NCI-H524 (cell line): ENCODE results near the gene PLPPR2.
"Not testable (repeated sequence)": the region's sequence is repeated elsewhere in the genome, so short reads cannot be mapped to it uniquely, and the experiment has no call there.

Experiments
- DNase-seq, 2 experiments: peaks; one replicate each; lab custom pipeline; 2025; lab: John Stamatoyannopoulos, UW

Gene PLPPR2

DNA sequence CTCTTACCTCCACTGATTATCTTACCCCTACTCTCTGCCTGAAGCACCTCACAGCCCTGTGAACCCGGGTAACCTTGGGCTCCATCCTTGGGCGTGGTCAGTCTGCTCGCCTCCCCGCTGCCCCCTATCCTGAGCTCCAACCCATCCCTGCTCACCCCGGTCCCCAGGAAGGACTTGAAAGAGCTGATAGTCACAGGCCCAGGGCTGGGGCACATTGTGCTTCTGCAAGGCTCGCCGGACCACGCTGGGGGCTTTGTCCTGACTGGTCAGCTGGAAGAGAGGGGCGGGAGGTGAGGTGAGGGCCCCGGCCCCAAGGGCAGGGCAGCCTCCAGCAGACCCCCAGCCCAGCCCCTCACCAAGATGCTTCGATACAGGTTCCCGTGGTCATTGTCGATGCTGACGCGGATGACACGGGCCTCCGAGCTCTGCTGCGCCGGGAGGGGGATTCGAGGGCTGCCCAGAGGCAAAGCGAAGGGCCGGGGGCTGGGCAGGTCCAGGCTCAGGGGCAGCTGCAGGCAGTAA, 41.9 kb downstream of the PLPPR2 start:
- DNase-seq, result no peak

DNA sequence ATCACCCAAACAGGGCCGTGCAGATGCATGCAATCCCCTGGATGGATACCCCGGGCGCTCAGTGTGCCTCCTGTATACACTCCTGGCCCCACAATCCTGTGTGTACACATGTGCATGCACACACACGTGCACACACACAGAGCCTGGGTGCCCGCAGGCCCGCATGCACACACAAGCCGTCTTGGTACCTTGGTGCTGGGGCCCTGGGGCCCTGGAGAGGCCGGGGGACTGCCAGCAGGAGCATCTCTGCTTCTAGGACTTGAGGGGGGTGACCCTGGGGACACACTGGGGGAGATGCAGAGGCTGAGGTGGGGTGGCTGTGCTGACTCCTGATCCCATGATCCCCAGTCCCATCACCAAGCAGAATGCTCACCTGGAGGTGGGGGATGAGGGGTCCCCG, 44.4 kb downstream of the PLPPR2 start:
- no peak for DNase-seq

DNA sequence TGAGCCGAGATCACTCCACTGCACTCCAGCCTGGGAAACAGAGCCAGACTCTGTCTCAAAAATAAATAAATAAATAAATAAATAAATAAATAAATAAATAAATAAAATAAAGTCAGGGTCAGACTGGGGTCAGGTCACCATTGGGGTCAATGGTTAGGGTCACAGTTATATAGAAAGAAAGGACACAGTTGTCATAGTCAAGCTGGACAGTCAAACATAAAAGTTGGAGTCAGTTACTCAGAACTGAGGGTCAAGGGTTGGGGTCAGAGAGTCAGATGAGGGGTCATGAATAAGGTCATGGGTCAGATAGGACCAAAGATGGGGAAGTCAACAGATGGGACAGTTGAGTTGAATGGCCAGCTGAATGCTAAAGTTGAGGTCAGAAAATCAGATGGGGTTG, 45.6 kb downstream of the PLPPR2 start:
- no peak for DNase-seq

DNA sequence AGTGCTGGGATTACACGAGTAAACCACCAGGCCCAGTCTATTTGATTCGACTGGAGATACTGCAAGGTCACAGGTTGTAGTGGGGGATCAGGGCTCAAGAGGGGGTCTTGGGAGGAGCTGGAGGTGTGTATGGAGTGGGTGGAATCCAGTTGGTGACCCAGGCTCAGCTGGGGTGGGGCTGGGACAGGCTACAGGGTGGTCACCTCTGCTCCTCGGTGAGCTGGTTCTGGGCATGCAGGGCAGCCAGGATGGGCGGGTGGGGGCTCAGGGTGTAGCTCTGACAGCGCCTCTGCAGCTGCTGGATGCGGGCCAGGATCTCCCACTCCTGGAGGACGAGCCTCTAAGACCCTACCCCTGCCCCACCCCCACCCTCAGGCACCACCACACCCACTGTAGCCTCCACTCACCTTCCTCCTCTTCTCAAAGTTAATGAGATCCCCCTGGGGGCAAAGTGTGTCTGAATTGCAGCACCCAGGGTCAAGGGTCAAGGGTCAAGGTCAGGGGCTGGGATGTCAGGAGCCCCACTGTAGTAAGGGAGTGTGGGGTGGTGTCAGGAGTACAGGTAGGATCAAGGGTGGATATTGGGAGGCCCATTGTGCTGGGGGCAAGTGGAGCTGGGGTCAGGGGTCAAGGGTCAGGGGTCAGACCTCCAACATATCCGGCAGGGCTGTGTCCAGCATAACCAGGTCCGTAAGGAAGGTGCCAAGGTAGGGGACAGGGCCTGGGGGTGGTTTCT, 46.7 kb downstream of the PLPPR2 start:
- no peak for DNase-seq

DNA sequence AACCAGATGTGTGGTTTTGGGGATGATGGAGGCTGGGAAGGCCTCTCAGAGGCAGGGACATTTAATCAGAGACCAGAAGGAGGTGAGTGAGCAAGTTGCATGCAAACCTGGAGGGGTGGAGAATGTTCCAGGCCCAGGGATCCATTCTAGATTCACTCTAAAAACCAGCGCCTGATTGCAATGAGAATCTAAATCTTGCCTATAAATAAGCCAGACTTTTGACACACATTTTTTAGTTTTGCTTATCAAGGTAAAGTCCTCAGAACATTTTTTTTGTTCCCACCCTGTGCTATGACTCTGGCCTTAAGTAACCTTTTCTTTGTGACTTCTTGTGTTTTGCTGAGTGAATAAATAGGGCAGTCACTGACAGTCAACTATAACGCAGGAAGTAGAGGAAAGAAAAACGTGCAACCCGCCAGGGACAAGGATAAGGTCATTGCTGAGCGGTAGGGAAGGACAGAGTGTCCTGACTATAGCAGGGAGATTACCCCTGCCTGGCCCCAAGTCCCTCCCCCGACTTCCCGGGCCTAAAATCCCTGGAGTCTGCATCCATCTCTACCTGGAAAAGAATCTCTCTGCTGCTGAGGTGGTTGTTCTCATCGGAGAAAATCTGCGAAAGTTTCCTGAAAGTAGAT, 49.5 kb downstream of the PLPPR2 start:
- DNase-seq, result no peak

DNA sequence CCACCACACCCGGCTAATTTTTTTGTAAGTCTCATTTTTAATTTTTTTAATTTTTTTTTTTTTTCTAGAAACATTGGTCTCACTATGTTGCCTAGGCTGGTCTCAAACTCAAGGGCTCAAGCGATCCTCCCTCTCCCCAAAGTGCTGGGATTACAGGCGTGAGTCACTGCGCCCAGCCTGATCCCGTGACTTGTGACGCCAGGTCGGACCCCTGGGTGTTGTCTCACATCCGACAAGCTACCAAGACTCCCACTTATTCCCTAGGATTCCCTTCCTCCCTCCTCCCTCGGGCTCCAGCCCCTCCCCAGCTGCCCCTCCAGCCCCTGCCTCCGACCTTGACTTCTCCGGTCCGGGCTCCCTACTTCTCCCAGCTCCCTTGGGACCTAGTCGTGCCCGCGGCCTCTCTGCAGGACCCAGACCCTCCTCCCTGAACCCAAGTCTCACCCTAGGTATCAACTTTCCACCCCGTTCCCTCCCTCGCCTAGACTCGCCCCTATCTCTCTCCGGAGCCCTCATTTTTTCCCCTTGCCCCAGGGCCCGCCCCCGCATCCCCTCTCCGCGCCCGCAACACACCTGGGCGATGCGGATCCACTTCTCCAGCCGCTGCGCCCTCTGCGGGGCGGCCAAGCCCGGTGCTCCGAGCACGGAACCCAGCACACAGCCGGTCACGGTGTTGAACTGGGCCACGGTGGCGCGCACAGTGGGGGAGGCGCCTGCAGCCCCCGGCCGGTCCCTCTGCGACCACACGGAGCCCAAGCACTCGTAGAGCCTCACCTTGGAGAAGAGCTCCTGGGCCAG, 50.8 kb downstream of the PLPPR2 start:
- DNase-seq, result no peak

DNA sequence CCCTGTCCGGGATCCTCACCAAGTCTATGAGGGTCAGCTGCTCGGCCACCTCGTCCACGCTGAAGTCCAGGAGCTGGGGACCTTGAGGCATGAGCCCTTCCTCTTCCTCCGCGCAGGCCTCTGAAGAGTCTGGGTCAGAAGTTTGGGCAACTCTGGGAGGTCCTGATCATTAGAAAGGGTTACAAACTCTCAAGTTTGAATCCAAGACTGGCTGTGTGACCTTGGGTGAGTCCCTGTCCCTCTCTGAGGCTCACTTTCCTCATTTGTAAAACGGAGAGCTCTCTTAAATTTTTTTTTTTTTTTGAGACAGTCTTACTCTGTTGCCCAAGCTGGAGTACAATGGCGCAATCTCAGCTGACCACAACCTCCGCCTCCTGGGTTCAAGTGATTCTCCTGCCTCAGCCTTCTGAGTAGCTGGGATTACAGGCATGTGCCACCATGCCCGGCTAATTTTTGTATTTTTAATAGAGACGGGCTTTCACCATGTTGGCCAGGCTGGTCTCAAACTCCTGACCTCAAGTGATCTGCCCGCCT, 51.5 kb downstream of the PLPPR2 start:
- DNase-seq, result not testable (repeated sequence)

DNA sequence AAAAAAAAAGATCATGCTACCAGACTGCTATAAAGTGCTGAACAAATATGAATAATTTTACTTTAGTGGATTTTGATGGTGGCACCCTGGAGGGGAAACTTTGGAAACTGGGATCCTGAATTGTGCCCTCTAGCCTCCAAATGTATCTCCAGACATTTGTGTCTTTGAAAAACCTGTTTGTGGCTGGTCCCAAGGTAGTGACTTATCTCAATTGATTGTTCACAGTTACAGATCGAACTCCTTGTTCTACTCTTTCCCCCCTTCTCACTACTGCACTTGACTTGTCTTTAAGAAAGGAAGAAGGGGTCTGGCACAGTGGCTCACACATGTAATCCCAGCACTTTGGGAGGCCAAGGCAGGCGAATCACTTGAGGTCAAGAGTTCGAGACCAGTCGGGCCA, 53.4 kb downstream of the PLPPR2 start:
- no peak for DNase-seq

DNA sequence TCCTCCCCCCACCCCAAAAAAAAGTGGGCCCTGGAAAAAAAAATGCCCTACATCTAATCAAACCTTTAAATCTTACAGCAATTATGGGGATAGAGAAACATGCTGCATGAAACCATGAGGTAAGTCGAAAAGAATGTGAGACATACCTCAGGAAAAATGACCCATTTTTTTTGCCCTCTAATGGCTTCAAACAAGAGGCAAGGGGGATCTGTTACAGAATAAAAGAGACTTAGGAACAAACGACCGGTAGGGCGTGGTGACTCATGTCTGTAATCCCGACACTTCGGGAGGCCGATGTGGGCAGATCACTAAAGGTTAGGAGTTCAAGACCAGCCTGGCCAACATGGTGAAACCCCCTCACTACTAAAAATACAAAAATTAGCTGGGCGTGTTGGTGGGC, 55.5 kb downstream of the PLPPR2 start:
- no peak for DNase-seq

DNA sequence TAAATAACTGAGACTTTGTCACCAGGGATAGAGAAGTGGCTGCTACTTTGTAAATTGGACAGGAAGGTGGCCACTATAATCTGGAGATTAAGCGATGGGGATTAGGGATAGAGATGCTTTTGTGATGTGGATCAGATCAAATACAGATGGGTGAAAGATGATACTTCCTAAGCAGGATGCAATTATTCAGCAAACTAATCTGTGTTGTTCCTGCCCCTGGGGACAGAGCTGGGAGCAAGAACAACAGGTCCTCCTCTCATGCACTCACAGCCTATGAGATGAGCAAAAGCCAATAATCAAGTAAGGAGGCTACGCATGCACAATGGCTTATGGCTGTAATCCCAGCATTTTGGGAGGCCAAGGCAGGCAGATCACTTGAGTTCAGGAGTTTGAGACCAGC, 59.3 kb downstream of the PLPPR2 start:
- peak; percentile 94 to 99 for DNase-seq
